ENCODE results near the gene GNAI2.

- TF ChIP-seq POLR2A (IDR thresholded peaks at IDR 0.05) (no peak), CTCF (IDR thresholded peaks at IDR 0.05) (no peak)
These were observed 23.5 kb downstream of the GNAI2 start for GRCh38 chr3:50259432-50260026.
